CD4-positive, alpha-beta T cell treated with Interleukin-21 for 1 hour (primary cell): Measurements from ENCODE around the gene ARPC1B.
"Not testable (repeated sequence)": the region's sequence is repeated elsewhere in the genome, so short reads cannot be mapped to it uniquely, and the experiment has no call there.

Experiments
- DNase-seq: peaks from one replicate; pipeline ENCODE4 v3.0.0-alpha.2; 2020

The ARPC1B gene

GRCh38 chr7:99374111-99375064 lies at the start of gene ARPC1B:
Gene ARPC1B, plus strand, starts transcription at chr7:99374730. Its CDS starts 10,985 bp downstream, at chr7:99385715.
- peak; percentile 88 for DNase-seq

GRCh38 chr7:99325001-99325493 lies 49.5 kb upstream of the ARPC1B start:
- no peak for DNase-seq

DNA sequence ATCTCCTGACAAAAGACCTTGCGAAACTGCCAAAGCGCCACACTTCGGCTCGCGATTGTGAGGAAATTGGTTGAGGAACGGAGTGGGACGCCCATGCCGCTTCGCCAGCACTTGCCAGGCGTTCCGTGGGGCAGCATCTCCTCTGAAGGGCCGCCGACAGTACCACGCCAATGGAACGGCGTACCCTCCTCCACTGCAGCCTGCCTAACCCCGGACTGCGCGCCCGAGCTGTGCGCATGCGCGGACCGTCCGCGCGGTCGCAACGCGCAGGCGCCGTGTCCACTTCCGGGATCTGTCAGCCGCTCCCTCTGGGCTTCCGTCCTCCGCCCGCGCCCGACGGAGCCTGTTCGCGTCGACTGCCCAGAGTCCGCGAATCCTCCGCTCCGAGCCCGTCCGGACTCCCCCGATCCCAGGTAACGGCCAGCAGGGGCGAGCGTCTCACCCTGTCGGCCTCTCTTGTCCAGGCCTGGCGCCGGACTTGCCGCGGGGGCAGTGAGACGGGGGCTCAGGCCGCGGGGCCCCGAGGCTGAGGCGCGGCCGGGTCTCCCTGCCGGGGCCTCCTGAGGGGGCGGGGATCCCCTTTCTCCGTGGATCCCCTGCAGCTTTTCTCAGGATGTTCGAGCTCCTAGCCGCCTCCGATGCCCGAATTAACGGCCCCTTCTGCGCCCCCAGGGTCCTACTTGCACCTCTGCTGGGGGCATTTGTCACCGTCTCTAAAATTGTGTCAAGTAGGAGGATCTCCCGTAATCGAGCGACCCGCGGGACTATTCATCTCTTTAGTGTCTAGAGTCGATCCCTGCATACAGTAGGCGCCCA lies 48.7 kb upstream of the ARPC1B start, which contains the start of gene ARPC1A:
Gene ARPC1A, plus strand, starts transcription at position 307 of the 816 bp plus-strand sequence. CDS start 7,456 bp downstream, outside the sequence.
- DNase-seq, result peak; percentile 93

DNA sequence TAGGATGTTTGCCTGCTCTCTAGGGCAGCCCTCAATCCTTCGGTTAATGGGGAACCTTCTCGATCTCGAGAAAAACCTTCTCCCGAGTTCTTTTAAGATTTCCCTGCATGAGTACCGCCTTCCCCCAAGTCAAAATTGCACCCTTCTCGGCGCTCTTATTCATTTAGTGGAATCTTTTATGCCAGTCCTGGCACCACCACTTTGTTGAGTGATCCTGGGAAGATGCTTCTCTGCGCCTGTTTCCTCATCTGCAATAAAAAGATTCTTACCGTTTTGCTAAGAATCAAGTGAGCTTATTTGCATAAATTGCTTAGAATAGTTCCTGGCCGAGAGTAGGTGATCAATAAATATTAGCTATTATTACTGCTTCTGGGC lies 48.1 kb upstream of the ARPC1B start:
- DNase-seq, result no peak

- peak; percentile 18 for DNase-seq
These were observed 44.1 kb upstream of the ARPC1B start for GRCh38 chr7:99330314-99330961.

DNA sequence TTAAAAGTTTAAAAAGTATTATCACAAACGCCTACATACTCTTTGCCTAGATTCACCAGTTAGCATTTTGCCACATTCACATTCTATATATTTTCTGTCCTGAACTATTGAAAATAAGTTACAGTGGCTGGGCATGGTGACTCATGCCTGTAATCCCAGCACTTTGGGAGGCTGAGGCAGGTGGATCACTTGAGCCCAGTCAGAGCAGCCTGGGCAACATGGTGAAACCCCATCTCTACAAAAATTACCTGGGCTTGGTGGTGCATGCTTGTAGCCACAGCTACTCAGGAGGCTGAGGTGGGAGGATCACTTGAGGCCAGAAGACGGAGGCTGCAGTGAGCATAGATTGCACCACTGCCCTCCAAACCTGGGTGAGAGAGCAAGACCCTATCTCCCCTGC lies 43.5 kb upstream of the ARPC1B start:
- no peak for DNase-seq

DNA sequence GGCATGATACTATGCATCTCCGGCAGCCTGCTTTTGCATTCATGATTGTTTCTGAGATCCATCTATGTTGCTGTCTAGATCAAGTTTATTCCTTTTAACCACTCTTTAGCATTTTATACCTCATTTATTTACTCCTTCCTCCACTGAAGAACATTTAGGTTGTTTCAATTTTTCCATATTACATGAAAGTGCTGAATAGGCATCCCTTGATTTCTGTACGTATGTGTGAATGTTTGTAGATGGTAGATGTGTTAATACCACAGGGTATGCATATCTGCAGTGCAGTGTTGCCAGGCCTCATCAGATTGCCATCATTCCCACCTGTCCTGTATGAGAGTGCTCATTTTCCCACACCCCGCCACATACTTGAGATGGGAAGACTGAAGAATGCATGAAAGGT lies 34.9 kb upstream of the ARPC1B start:
- DNase-seq, result no peak

DNA sequence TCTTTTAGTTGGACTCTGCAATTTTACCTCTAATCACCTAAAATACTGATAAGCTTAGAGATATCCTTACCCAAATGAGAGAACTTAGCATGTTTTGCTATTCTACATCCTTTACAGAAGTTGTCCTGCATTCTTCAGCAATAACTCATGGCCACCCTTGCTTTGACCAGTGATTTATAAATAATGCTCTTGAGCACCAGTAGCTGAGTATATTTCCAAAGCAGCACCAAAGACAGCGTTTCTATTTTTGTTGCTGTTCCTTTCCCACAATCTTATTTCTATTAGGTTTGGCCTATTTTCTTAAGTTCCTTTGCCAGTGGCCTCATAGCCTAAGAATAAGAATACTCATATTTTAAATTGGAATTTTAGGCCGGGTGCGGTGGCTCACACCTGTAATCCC lies 33.9 kb upstream of the ARPC1B start:
- no peak for DNase-seq

GRCh38 chr7:99344061-99344647 lies 30.4 kb upstream of the ARPC1B start:
- no peak for DNase-seq

- DNase-seq, result not testable (repeated sequence)
These were observed 23.9 kb upstream of the ARPC1B start for GRCh38 chr7:99350641-99351040.

GRCh38 chr7:99352247-99352646 lies 22.3 kb upstream of the ARPC1B start:
- DNase-seq, result no peak

DNA sequence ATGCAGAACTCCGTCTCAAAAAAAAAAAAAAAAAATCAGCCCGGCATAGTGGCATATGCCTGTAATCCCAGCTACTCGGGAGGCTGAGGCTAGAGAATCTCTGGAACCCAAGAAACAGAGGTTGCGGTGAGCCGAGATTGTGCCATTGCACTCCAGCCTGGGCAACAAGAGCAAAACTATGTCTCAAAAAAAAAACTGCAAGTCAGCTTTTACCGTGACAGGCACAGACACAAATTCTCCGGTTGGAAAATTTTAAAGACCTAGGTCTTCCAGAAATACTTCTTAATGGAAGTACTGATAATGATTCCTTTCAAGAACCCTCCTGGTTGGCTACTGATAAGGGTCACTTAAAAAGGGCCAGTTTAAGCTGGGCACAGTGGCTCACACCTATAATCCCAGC lies 19.4 kb upstream of the ARPC1B start:
- DNase-seq, result no peak

- no peak for DNase-seq
These were observed 16.6 kb upstream of the ARPC1B start for GRCh38 chr7:99357701-99358490.

GRCh38 chr7:99358521-99358920 lies 16.0 kb upstream of the ARPC1B start:
- not testable (repeated sequence) for DNase-seq

DNA sequence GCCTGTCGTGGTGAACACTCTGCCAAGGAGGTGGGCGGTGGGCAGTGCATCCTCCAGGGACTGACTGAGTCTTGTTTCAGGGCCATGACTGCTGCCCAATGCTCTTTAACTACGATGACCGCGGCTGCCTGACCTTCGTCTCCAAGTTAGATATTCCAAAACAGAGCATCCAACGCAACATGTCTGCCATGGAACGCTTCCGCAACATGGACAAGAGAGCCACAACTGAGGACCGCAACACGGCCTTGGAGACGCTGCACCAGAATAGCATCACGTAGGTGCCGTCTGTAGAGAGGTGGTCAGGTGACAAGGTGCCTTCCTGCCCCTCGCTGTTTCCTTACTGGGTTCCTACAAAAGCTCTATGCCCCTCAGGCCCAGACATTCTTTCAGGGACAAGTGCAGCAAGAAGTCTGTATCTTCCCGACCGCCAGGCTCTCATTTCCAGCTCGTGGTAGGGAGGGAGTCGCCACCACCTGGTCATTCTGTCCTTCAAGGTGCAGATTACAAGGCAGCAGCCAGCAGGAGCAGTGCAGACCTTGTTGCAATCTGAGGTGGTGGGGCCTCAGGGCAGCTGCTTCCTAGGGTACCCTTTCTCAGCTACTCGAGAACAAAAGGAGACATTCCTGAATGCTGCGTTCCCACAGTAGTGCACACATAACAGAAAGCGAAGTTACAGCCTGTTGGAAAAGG lies 14.9 kb upstream of the ARPC1B start:
- no peak for DNase-seq

DNA sequence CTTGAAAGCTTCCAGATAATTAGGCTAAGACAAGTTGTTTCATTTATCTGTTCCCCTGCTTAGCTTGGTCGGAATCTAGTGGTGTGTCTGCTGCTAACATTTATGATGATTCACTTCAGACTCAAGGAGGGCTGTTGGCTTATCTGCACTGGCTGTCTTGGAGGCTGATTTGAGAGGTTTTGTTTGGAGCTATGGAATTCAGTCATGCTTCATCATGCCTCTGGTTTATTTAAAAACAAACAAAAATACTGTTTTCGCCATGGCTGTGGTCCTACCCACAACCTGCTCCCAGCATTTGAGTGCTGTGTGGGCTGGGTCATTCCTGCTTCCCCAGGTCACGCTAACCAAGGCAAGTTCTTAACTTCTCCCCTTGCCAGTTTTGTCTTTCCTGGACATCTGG lies 11.7 kb upstream of the ARPC1B start:
- no peak for DNase-seq

GRCh38 chr7:99363286-99363685 lies 11.2 kb upstream of the ARPC1B start:
- no peak for DNase-seq

DNA sequence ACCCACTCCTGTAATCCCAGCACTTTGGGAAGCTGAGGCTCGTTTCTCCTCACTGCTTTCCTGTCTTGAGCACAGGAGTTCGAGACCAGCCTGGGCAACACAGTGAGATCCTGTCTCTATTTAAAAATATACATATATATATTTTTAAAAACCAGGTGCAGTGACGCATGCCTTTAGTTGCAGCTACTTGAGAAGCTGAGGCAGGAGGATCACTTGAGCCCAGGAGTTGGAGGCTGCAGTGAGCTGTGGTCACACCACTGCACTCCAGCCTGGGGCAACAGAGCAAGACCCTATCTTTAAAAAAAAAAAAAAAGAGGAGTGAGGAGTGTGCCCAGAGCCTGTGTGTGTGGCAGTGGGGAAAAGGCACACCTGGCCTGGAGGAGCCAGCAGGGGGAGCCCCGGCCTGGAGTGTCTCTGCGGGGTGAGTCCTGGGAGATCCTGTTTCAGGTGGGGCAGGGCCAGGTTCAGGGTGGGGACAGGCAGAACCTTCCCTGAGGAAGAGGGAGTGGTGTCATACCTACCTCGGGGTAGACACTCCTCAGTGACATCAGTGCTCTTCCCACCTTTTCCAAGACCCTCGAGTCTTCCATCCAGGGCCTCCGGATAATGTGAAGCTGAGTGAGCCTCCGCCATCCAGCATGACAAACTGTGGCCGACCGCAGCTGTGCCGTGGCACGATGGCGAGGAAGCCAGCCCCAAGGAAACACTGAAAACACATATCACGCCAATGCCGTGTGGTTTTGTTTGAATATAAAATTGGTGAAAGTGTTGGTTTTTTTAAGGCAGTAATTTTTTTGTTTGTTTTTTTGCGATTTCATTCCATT lies 9.0 kb upstream of the ARPC1B start:
- DNase-seq, result peak; percentile 75

DNA sequence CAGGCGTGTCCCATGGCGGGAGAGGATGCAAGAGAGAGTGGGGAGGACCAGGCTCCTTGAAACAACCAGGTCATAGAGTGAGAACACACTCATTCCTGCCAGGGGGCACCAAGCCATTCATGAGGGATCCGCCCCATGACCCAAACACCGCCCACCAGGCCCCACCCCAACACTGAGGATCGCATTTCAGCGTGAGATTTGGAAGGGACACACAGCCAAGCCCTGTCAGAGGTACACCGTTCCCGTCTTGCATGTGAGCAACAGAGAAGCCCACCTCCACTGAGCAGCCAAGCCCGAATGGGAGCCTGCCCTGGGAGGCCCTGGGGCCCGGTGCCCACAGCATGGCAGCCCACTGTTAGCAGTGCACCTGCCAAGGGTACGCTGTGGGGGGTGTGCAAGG lies 7.9 kb upstream of the ARPC1B start:
- no peak for DNase-seq

DNA sequence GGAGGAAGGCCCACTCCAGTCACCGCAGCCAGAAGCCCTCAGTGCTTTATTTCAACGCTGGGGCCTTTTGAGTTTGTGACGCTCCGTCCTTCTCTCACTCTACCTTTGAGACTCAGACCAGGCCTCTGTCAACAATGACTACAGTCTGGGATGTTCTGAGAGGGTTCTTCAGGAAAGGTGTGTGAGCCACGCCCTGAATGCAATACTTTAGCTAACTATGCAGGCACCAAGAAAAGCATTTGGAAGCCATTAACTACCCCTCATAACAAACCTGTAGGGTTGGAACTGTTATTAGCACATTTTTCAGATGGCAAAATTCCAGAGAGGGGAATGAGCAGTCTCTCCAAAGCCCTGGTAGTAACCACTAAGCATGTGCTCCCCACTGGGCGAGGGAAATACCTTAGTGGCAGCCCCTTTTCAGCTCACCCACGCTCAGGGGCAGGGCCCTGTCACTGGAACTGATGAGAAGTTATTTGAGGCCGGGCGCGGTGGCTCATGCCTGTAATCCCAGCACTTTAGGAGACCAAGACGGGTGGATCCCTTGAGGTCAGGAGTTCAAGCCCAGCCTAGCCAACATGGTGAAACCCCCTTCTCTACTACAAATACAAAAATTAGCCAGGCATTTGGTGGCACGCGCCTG lies 5.7 kb upstream of the ARPC1B start:
- no peak for DNase-seq
